ENCODE data around the gene NTRK2. TPM values are rescaled to one million over a fixed set of nuclear protein-coding genes. Genes with fewer than 3 reads are reported as not detected.

Gene NTRK2
- total and polyA plus RNA-seq, 2 experiments from 2014 or later = 0.03 TPM; not detected in 1

DNA sequence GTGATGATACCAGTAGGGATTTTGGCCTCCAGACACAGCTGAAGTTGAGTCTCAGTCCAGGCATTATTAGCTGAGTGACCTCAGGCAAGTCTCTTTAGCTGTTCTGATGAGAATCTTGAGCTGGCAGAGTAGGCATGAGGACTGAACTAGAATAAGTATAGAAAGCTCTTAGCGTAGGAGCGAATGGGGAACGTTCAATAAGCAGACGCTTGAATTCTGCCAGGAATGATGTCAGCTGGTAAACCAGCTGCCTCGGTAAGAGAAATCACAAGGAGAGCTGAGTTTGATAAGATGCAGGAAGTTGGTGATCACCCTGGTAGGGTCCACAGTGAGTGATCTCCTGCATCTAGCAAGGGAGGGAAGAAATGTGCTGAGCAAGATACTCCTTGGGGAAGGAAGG lies 280.4 kb downstream of the NTRK2 start (continued):
- no peak for TF ChIP-seq NANOG (IDR thresholded peaks at IDR 0.05; ENCODE audit: borderline replicate concordance)
- no peak for TF ChIP-seq EZH2 (IDR thresholded peaks at IDR 0.05; ENCODE audit: low read depth, unreplicated experiment)
- TF ChIP-seq, protein P1, sequence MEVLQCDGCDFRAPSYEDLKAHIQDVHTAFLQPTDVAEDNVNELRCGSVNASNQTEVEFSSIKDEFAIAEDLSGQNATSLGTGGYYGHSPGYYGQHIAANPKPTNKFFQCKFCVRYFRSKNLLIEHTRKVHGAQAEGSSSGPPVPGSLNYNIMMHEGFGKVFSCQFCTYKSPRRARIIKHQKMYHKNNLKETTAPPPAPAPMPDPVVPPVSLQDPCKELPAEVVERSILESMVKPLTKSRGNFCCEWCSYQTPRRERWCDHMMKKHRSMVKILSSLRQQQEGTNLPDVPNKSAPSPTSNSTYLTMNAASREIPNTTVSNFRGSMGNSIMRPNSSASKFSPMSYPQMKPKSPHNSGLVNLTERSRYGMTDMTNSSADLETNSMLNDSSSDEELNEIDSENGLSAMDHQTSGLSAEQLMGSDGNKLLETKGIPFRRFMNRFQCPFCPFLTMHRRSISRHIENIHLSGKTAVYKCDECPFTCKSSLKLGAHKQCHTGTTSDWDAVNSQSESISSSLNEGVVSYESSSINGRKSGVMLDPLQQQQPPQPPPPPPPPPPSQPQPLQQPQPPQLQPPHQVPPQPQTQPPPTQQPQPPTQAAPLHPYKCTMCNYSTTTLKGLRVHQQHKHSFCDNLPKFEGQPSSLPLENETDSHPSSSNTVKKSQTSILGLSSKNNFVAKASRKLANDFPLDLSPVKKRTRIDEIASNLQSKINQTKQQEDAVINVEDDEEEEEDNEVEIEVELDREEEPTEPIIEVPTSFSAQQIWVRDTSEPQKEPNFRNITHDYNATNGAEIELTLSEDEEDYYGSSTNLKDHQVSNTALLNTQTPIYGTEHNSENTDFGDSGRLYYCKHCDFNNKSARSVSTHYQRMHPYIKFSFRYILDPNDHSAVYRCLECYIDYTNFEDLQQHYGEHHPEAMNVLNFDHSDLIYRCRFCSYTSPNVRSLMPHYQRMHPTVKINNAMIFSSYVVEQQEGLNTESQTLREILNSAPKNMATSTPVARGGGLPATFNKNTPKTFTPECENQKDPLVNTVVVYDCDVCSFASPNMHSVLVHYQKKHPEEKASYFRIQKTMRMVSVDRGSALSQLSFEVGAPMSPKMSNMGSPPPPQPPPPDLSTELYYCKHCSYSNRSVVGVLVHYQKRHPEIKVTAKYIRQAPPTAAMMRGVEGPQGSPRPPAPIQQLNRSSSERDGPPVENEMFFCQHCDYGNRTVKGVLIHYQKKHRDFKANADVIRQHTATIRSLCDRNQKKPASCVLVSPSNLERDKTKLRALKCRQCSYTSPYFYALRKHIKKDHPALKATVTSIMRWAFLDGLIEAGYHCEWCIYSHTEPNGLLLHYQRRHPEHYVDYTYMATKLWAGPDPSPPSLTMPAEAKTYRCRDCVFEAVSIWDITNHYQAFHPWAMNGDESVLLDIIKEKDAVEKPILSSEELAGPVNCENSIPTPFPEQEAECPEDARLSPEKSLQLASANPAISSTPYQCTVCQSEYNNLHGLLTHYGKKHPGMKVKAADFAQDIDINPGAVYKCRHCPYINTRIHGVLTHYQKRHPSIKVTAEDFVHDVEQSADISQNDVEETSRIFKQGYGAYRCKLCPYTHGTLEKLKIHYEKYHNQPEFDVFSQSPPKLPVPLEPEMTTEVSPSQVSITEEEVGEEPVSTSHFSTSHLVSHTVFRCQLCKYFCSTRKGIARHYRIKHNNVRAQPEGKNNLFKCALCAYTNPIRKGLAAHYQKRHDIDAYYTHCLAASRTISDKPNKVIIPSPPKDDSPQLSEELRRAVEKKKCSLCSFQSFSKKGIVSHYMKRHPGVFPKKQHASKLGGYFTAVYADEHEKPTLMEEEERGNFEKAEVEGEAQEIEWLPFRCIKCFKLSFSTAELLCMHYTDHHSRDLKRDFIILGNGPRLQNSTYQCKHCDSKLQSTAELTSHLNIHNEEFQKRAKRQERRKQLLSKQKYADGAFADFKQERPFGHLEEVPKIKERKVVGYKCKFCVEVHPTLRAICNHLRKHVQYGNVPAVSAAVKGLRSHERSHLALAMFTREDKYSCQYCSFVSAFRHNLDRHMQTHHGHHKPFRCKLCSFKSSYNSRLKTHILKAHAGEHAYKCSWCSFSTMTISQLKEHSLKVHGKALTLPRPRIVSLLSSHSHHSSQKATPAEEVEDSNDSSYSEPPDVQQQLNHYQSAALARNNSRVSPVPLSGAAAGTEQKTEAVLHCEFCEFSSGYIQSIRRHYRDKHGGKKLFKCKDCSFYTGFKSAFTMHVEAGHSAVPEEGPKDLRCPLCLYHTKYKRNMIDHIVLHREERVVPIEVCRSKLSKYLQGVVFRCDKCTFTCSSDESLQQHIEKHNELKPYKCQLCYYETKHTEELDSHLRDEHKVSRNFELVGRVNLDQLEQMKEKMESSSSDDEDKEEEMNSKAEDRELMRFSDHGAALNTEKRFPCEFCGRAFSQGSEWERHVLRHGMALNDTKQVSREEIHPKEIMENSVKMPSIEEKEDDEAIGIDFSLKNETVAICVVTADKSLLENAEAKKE (CRISPR knock-in tag; IDR thresholded peaks at IDR 0.05) = no peak
- TF ChIP-seq STAT1 (IDR thresholded peaks at IDR 0.05; ENCODE audit: unreplicated experiment) = no peak
- TF ChIP-seq POLR2AphosphoS5 (IDR thresholded peaks at IDR 0.05; ENCODE audit: low read depth) = no peak

DNA sequence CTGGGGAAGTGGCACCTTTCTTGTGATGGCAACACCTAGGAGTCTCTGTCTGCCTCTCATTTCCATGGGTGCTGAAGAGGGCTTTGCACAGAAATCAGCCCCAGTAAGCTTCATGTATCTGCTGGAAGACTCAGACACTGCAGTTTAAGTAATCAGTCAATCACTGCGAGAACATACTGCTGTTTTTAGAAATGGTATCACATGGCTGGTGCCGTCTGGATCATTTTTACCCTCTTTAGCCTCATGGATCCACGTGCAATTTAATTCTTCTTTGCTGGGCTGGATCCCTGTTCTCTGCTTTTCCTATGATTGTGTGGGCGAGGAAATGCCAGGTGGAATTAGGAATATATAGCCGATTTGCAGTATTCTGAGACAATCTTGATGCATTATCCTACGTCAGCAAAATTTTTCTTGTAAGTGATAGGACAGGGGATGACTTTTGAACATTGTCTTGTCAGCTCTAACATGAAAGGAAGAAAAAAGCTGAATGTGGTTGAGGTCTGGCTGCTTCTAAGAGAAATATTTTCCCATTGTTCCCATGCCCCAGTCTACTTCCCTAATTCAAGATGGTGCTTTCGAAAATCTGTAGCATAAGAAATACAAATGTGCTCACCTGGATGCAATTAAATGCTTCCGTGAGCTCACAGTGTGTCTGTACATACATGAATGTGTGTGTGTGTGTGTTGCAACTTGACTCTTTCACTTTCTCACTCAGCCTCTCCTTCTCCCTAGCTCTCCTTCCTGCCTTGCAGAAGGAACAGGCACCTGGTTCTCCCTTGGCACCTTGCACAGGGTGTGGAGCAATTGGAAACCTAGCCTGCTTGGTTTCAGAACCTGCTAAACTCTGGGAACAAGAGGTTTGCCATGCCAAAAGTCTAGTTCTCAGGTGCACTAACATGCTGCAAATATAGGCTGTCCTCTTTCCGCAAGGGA lies 281.6 kb downstream of the NTRK2 start:
- H3K9me2 ChIP-seq (ENCODE audit: insufficient read depth) = 0 out of 2 replicates have a peak, but pooled peaks cover 6% of the 10 kb centered on the region
- no peaks in the 10 kb centered on the region for H3F3A ChIP-seq (replicated peaks; ENCODE audit: low read depth)
- H3K4me1 Mint-ChIP-seq = peaks cover 10% of the 10 kb centered on the region
- no peak overlapping the region for H3K4me3 ChIP-seq
- H3K27ac Mint-ChIP-seq = no peak overlapping the region
- H4K20me1 ChIP-seq (replicated peaks; ENCODE audit: insufficient read depth) = no peaks in the 10 kb centered on the region
- no peaks in the 10 kb centered on the region for H3K36me3 Mint-ChIP-seq (ENCODE audit: low read depth)
- H3K27me3 Mint-ChIP-seq (ENCODE audit: insufficient read depth, low read depth, poor library complexity) = peaks cover 12% of the 10 kb centered on the region
- H3K36me3 ChIP-seq (ENCODE audit: insufficient read depth) = no peaks in the 10 kb centered on the region
- no peak overlapping the region for H3K27ac ChIP-seq (ENCODE audit: low read depth)
- ATAC-seq (no peak), DNase-seq (ENCODE audit: low spot score) (no peak)
- no peaks in the 10 kb centered on the region for H3K79me2 ChIP-seq (replicated peaks; ENCODE audit: insufficient read depth)
- no peaks in the 10 kb centered on the region; the same call in 1 of the 2 replicates for H3K4me1 ChIP-seq (ENCODE audit: insufficient read depth)
- no peak overlapping the region for H3K4me2 ChIP-seq
- H3K9me3 Mint-ChIP-seq = no peaks in the 10 kb centered on the region
- H3K27me3 ChIP-seq (ENCODE audit: insufficient read depth) = no peaks in the 10 kb centered on the region
- no peak overlapping the region for H2AFZ ChIP-seq
- H3K4me3 Mint-ChIP-seq = no peak overlapping the region
- TF ChIP-seq, protein P2, sequence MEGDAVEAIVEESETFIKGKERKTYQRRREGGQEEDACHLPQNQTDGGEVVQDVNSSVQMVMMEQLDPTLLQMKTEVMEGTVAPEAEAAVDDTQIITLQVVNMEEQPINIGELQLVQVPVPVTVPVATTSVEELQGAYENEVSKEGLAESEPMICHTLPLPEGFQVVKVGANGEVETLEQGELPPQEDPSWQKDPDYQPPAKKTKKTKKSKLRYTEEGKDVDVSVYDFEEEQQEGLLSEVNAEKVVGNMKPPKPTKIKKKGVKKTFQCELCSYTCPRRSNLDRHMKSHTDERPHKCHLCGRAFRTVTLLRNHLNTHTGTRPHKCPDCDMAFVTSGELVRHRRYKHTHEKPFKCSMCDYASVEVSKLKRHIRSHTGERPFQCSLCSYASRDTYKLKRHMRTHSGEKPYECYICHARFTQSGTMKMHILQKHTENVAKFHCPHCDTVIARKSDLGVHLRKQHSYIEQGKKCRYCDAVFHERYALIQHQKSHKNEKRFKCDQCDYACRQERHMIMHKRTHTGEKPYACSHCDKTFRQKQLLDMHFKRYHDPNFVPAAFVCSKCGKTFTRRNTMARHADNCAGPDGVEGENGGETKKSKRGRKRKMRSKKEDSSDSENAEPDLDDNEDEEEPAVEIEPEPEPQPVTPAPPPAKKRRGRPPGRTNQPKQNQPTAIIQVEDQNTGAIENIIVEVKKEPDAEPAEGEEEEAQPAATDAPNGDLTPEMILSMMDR (conservative IDR thresholded peaks at IDR 0.05; ENCODE audit: low read depth in 2 of 2) = no peak
- TF ChIP-seq STAT1 (IDR thresholded peaks at IDR 0.05; ENCODE audit: unreplicated experiment) (no peak), EZH2phosphoT487 (IDR thresholded peaks at IDR 0.05; ENCODE audit: unreplicated experiment) (no peak), EZH2 (IDR thresholded peaks at IDR 0.05; ENCODE audit: low read depth, unreplicated experiment) (no peak), CREB1 (CRISPR knock-in tag; IDR thresholded peaks at IDR 0.05; ENCODE audit: low read depth) (no peak), JUNB (IDR thresholded peaks at IDR 0.05; ENCODE audit: unreplicated experiment) (no peak), POLR2AphosphoS5 (IDR thresholded peaks at IDR 0.05; ENCODE audit: low read depth) (no peak)
- TF ChIP-seq, protein P3, sequence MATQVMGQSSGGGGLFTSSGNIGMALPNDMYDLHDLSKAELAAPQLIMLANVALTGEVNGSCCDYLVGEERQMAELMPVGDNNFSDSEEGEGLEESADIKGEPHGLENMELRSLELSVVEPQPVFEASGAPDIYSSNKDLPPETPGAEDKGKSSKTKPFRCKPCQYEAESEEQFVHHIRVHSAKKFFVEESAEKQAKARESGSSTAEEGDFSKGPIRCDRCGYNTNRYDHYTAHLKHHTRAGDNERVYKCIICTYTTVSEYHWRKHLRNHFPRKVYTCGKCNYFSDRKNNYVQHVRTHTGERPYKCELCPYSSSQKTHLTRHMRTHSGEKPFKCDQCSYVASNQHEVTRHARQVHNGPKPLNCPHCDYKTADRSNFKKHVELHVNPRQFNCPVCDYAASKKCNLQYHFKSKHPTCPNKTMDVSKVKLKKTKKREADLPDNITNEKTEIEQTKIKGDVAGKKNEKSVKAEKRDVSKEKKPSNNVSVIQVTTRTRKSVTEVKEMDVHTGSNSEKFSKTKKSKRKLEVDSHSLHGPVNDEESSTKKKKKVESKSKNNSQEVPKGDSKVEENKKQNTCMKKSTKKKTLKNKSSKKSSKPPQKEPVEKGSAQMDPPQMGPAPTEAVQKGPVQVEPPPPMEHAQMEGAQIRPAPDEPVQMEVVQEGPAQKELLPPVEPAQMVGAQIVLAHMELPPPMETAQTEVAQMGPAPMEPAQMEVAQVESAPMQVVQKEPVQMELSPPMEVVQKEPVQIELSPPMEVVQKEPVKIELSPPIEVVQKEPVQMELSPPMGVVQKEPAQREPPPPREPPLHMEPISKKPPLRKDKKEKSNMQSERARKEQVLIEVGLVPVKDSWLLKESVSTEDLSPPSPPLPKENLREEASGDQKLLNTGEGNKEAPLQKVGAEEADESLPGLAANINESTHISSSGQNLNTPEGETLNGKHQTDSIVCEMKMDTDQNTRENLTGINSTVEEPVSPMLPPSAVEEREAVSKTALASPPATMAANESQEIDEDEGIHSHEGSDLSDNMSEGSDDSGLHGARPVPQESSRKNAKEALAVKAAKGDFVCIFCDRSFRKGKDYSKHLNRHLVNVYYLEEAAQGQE (IDR thresholded peaks at IDR 0.05; ENCODE audit: unreplicated experiment) = no peak
- TF ChIP-seq, protein P4, sequence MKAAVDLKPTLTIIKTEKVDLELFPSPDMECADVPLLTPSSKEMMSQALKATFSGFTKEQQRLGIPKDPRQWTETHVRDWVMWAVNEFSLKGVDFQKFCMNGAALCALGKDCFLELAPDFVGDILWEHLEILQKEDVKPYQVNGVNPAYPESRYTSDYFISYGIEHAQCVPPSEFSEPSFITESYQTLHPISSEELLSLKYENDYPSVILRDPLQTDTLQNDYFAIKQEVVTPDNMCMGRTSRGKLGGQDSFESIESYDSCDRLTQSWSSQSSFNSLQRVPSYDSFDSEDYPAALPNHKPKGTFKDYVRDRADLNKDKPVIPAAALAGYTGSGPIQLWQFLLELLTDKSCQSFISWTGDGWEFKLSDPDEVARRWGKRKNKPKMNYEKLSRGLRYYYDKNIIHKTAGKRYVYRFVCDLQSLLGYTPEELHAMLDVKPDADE (IDR thresholded peaks at IDR 0.05) = no peak

All from GM23338 (cell line).